ENCODE results near the gene MYOCOS. TPM values are rescaled to one million over a fixed set of nuclear protein-coding genes. Genes with fewer than 3 reads are reported as not detected.

Gene MYOCOS
- total RNA-seq, 4 donors from 2014 or later = not detected

- Histone ChIP-seq H3K27ac (no peak overlapping the region), H3K27me3 (no peaks in the 10 kb centered on the region), H3K4me1 (no peaks in the 10 kb centered on the region), H3K9me3 (no peaks in the 10 kb centered on the region), H3K4me3 (no peak overlapping the region), H3K36me3 (no peaks in the 10 kb centered on the region)
- no peak for DNase-seq
- TF ChIP-seq, protein P1, sequence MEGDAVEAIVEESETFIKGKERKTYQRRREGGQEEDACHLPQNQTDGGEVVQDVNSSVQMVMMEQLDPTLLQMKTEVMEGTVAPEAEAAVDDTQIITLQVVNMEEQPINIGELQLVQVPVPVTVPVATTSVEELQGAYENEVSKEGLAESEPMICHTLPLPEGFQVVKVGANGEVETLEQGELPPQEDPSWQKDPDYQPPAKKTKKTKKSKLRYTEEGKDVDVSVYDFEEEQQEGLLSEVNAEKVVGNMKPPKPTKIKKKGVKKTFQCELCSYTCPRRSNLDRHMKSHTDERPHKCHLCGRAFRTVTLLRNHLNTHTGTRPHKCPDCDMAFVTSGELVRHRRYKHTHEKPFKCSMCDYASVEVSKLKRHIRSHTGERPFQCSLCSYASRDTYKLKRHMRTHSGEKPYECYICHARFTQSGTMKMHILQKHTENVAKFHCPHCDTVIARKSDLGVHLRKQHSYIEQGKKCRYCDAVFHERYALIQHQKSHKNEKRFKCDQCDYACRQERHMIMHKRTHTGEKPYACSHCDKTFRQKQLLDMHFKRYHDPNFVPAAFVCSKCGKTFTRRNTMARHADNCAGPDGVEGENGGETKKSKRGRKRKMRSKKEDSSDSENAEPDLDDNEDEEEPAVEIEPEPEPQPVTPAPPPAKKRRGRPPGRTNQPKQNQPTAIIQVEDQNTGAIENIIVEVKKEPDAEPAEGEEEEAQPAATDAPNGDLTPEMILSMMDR (IDR thresholded peaks at IDR 0.05) = no peak
- no peak for TF ChIP-seq POLR2A (IDR thresholded peaks at IDR 0.05)
- TF ChIP-seq EP300 (IDR thresholded peaks at IDR 0.05; ENCODE audit: low read depth) = no peak
- TF ChIP-seq POLR2AphosphoS5 (IDR thresholded peaks at IDR 0.05) = no peak
- WGBS, 2 donors (ENCODE audit: low coverage in 1 of 2) = 80% methylated on average over 1 of the region's 1 CpG; no CpG with 5 or more reads in 1 of the 2 donors
- in situ Hi-C loops (cut with MboI; ENCODE audit: low pct_ligation_motif_present in 1 of 4, low pct_unique_long_range_greater_than_20kb in 1 of 4, low sequenced_read_pairs in 3 of 4) = loop anchor here in 2 of 4 donors (25.0 kb wide), 1 partner anchor 362 kb away; no protein-coding TSS in a partner anchor
- intact Hi-C loops (cut with DNase I; ENCODE audit: low total_unique reads) = no loop called here
These were observed 3.2 kb downstream of the MYOCOS start for GRCh38 chr1:171625225-171625624.

DNA sequence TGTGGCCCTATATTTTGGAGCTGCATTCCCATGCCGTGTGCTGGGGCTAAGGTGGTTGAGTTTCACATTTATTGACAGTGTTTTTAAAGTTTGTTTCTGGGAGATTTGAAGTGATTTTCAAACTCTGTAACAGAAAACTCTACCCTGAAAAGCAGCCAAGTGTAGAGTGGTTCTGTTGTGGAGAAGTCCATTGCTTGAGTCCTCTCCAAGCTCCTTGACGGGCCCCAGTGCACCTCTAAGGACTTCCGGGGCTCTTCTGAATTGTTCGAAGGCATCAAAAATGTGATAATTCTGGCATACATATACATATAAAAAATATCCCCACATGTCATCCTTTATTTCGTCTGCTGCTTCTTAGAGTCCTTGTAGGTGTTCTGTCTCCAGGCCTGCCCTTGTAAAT, 5.0 kb downstream of the MYOCOS start:
- Histone ChIP-seq H3K27ac (no peak overlapping the region), H3K36me3 (no peaks in the 10 kb centered on the region), H3K4me1 (no peaks in the 10 kb centered on the region), H3K9me3 (no peaks in the 10 kb centered on the region), H3K27me3 (no peaks in the 10 kb centered on the region), H3K4me3 (no peak overlapping the region)
- 77 to 87% methylated on average over 5 of the region's 5 CpGs for WGBS, 2 donors (ENCODE audit: low coverage in 1 of 2)
- intact Hi-C loops (cut with DNase I; ENCODE audit: low total_unique reads) = no loop called here
- in situ Hi-C loops (cut with MboI; ENCODE audit: low pct_ligation_motif_present in 1 of 4, low pct_unique_long_range_greater_than_20kb in 1 of 4, low sequenced_read_pairs in 3 of 4) = loop anchor here in 2 of 4 donors (25.0 kb wide), 1 partner anchor 360 kb away; no protein-coding TSS in a partner anchor
- TF ChIP-seq EP300 (IDR thresholded peaks at IDR 0.05; ENCODE audit: low read depth) = no peak
- TF ChIP-seq, protein P1 (IDR thresholded peaks at IDR 0.05) = no peak
- TF ChIP-seq POLR2AphosphoS5 (IDR thresholded peaks at IDR 0.05) = no peak
- TF ChIP-seq POLR2A (IDR thresholded peaks at IDR 0.05) = no peak
- no peak for DNase-seq

DNA sequence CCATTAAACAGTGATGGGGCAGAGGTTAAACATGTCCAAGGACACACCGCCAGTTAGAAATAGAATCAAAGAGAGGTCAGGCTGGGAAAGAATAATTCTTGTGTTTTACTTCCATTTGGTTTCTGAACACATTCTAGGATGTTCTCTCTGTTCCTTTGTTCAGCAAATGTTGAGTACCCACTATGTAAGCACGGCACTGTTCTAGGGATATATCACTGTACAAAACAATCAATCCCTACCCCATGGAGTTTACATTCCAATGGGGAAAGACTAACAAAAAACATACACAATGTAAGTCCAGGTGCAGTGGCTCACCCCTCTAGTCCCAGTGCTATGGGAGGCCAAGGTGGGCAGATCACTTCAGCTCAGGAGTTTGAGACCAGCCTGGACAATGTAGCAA, 6.2 kb downstream of the MYOCOS start:
- in situ Hi-C loops (cut with MboI; ENCODE audit: low pct_ligation_motif_present in 1 of 4, low pct_unique_long_range_greater_than_20kb in 1 of 4, low sequenced_read_pairs in 3 of 4) (loop anchor here in 2 of 4 donors (25.0 kb wide), 1 partner anchor 359 kb away; no protein-coding TSS in a partner anchor), intact Hi-C loops (cut with DNase I; ENCODE audit: low total_unique reads) (no loop called here)
- DNase-seq = no peak
- H3K27me3 ChIP-seq = no peaks in the 10 kb centered on the region
- no peaks in the 10 kb centered on the region for H3K36me3 ChIP-seq
- no peaks in the 10 kb centered on the region for H3K4me1 ChIP-seq
- no peaks in the 10 kb centered on the region for H3K9me3 ChIP-seq
- 88 to 100% methylated on average over 1 to 2 of the region's 2 CpGs for WGBS, 2 donors (ENCODE audit: low coverage in 1 of 2)
- no peak overlapping the region for H3K4me3 ChIP-seq
- TF ChIP-seq POLR2AphosphoS5 (IDR thresholded peaks at IDR 0.05) (no peak), POLR2A (IDR thresholded peaks at IDR 0.05) (no peak), EP300 (IDR thresholded peaks at IDR 0.05; ENCODE audit: low read depth) (no peak)
- TF ChIP-seq, protein P1 (IDR thresholded peaks at IDR 0.05) = no peak
- no peak overlapping the region for H3K27ac ChIP-seq

DNA sequence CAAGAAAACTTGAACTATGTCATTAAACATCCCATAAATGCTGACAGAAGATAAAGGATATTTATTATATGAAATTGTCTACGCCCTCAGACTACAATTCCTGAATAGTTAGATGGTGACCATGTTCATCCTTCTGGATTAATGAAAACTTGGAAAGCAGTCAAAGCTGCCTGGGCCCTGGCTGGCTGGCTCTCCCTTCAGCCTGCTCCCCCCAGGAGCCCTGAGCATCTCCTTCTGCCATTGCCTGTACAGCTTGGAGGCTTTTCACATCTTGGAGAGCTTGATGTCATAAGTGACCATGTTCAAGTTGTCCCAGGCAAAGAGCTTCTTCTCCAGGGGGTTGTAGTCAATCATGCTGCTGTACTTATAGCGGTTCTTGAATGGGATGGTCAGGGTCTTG, 13.6 kb downstream of the MYOCOS start:
- intact Hi-C loops (cut with DNase I; ENCODE audit: low total_unique reads) (no loop called here), in situ Hi-C loops (cut with MboI; ENCODE audit: low pct_ligation_motif_present in 1 of 4, low pct_unique_long_range_greater_than_20kb in 1 of 4, low sequenced_read_pairs in 3 of 4) (loop anchor here in 2 of 4 donors (25.0 kb wide), 1 partner anchor 352 kb away; no protein-coding TSS in a partner anchor)
- Histone ChIP-seq H3K36me3 (no peaks in the 10 kb centered on the region), H3K4me1 (no peaks in the 10 kb centered on the region), H3K4me3 (no peak overlapping the region), H3K9me3 (no peaks in the 10 kb centered on the region), H3K27me3 (no peaks in the 10 kb centered on the region), H3K27ac (no peak overlapping the region)
- no peak for DNase-seq
- WGBS, 2 donors (ENCODE audit: low coverage in 1 of 2) = 71 to 86% methylated on average over 1 to 2 of the region's 2 CpGs
- TF ChIP-seq EP300 (IDR thresholded peaks at IDR 0.05; ENCODE audit: low read depth) (no peak), POLR2A (IDR thresholded peaks at IDR 0.05) (no peak), POLR2AphosphoS5 (IDR thresholded peaks at IDR 0.05) (no peak)
- TF ChIP-seq, protein P1 (IDR thresholded peaks at IDR 0.05) = no peak
